ENCODE measurements around the gene ACLY.

The ACLY gene

GRCh38 chr17:41825175-41825845, 93.4 kb downstream of the ACLY start:
- no peak for DNase-seq

- no peak for DNase-seq
These were observed 94.7 kb downstream of the ACLY start for GRCh38 chr17:41824086-41824485.

GRCh38 chr17:41823580-41823979, 95.2 kb downstream of the ACLY start:
- DNase-seq = no peak

GRCh38 chr17:41823141-41823524, 95.6 kb downstream of the ACLY start:
- DNase-seq = no peak

GRCh38 chr17:41822216-41823140, 96.3 kb downstream of the ACLY start:
- no peak for DNase-seq

GRCh38 chr17:41821776-41822175, 97.0 kb downstream of the ACLY start:
- no peak for DNase-seq

GRCh38 chr17:41818024-41818423, 100.7 kb downstream of the ACLY start:
- no peak for DNase-seq
